ENCODE data around the gene PTPRO.

PTPRO gene

GRCh38 chr12:15307079-15307478 lies 15.2 kb upstream of the PTPRO start:
- WGBS = 94% methylated on average over 1 of the region's 1 CpG
- H3K27ac ChIP-seq (ENCODE audit: low read depth, low read length) = no peak overlapping the region
- H3K27me3 ChIP-seq (ENCODE audit: insufficient read depth, low read length) = no peaks in the 10 kb centered on the region

DNA sequence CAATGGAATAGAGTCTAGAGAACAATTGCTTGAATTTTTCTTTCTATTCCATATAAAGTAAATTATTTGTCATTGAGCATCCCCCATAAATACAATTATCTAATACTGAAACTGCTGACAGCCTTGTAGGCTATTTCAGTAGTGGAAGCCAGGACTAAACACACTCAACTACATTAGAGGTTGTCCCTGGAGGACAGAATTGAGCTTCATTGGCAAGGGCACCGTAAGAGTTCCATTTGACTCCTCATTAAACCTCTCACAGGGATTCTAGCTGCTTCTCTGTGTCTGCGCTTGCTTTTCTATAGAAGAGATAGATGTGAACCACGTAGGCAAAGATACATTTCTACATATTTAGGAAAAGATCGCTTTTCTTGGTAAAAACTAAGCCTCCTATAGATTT lies 3.5 kb upstream of the PTPRO start:
- Histone ChIP-seq H3K9ac (ENCODE audit: low read depth, low read length) (no peak overlapping the region), H3K36me3 (ENCODE audit: insufficient read depth, low read length) (no peaks in the 10 kb centered on the region), H3K9me3 (ENCODE audit: insufficient read depth, low read depth, low read length) (no peaks in the 10 kb centered on the region), H3K27me3 (ENCODE audit: insufficient read depth, low read length) (peaks cover 62% of the 10 kb centered on the region), H3K4me1 (ENCODE audit: insufficient read depth, low read length) (peaks cover 4% of the 10 kb centered on the region; the same call in 1 of the 2 replicates), H3K4me3 (ENCODE audit: low read length) (no peak overlapping the region), H3K27ac (ENCODE audit: low read depth, low read length) (no peak overlapping the region)
- 92% methylated on average over 4 of the region's 4 CpGs for WGBS

More at GRCh38 chr12:15307079-15307478, 15.2 kb upstream of the PTPRO start:
- H3K4me1 ChIP-seq (ENCODE audit: insufficient read depth, low read length) = no peaks in the 10 kb centered on the region
- H3K9me3 ChIP-seq (ENCODE audit: insufficient read depth, low read depth, low read length) = no peaks in the 10 kb centered on the region
- no peaks in the 10 kb centered on the region for H3K36me3 ChIP-seq (ENCODE audit: insufficient read depth, low read length)
- H3K9ac ChIP-seq (ENCODE audit: low read depth, low read length) = no peak overlapping the region
- H3K4me3 ChIP-seq (ENCODE audit: low read length) = no peak overlapping the region

DNA sequence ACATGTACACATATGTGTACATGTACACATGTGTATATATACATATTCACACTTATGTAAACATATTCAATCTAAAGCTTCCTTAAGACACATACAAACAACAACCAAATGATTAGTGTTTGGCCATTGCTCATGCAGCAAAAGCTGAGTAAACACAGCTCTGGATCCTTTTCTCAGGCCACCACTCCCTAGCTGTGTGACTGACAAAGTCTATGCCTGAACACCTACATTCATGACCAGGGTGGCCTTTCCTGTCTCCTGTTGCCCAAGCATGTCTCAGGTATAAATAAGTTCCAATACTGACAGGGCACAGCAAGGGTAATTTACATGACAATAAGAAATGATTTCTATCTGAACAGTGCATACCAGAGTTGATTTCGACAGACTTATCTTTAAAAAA lies 1.4 kb upstream of the PTPRO start:
- no peak overlapping the region for H3K4me3 ChIP-seq (ENCODE audit: low read length)
- H3K4me1 ChIP-seq (ENCODE audit: insufficient read depth, low read length) = peaks cover 4% of the 10 kb centered on the region; the same call in 1 of the 2 replicates
- H3K9ac ChIP-seq (ENCODE audit: low read depth, low read length) = no peak overlapping the region
- no peaks in the 10 kb centered on the region for H3K36me3 ChIP-seq (ENCODE audit: insufficient read depth, low read length)
- WGBS = no CpG with 5 or more reads among the region's 1 CpG
- H3K27me3 ChIP-seq (ENCODE audit: insufficient read depth, low read length) = peaks cover 80% of the 10 kb centered on the region
- H3K27ac ChIP-seq (ENCODE audit: low read depth, low read length) = no peak overlapping the region
- H3K9me3 ChIP-seq (ENCODE audit: insufficient read depth, low read depth, low read length) = no peaks in the 10 kb centered on the region

- Histone ChIP-seq H3K4me3 (ENCODE audit: low read length) (peak overlapping the region; percentile 76), H3K9me3 (ENCODE audit: insufficient read depth, low read depth, low read length) (no peaks in the 10 kb centered on the region), H3K27me3 (ENCODE audit: insufficient read depth, low read length) (peaks cover 66% of the 10 kb centered on the region), H3K27ac (ENCODE audit: low read depth, low read length) (no peak overlapping the region), H3K36me3 (ENCODE audit: insufficient read depth, low read length) (no peaks in the 10 kb centered on the region), H3K9ac (ENCODE audit: low read depth, low read length) (no peak overlapping the region), H3K4me1 (ENCODE audit: insufficient read depth, low read length) (peaks cover 4% of the 10 kb centered on the region; the same call in 1 of the 2 replicates)
- 28% methylated on average over 4 of the region's 4 CpGs for WGBS
Observed at GRCh38 chr12:15323480-15323879, 1.2 kb downstream of the PTPRO start.

- H3K9me3 ChIP-seq (ENCODE audit: insufficient read depth, low read depth, low read length) = no peaks in the 10 kb centered on the region
- H3K27me3 ChIP-seq (ENCODE audit: insufficient read depth, low read length) = peaks cover 11% of the 10 kb centered on the region; the same call in 1 of the 2 replicates
- 85% methylated on average over 5 of the region's 5 CpGs for WGBS
Observed at GRCh38 chr12:15329891-15330290, 7.6 kb downstream of the PTPRO start.

GRCh38 chr12:15334225-15334624 lies 11.9 kb downstream of the PTPRO start:
- Histone ChIP-seq H3K4me1 (ENCODE audit: insufficient read depth, low read length) (no peaks in the 10 kb centered on the region), H3K9me3 (ENCODE audit: insufficient read depth, low read depth, low read length) (no peaks in the 10 kb centered on the region), H3K36me3 (ENCODE audit: insufficient read depth, low read length) (no peaks in the 10 kb centered on the region), H3K4me3 (ENCODE audit: low read length) (no peak overlapping the region), H3K9ac (ENCODE audit: low read depth, low read length) (no peak overlapping the region), H3K27me3 (ENCODE audit: insufficient read depth, low read length) (no peaks in the 10 kb centered on the region), H3K27ac (ENCODE audit: low read depth, low read length) (no peak overlapping the region)
- no CpG with 5 or more reads among the region's 2 CpGs for WGBS

More at GRCh38 chr12:15329891-15330290, 7.6 kb downstream of the PTPRO start:
- Histone ChIP-seq H3K27ac (ENCODE audit: low read depth, low read length) (no peak overlapping the region), H3K4me1 (ENCODE audit: insufficient read depth, low read length) (no peaks in the 10 kb centered on the region), H3K9ac (ENCODE audit: low read depth, low read length) (no peak overlapping the region), H3K4me3 (ENCODE audit: low read length) (no peak overlapping the region), H3K36me3 (ENCODE audit: insufficient read depth, low read length) (no peaks in the 10 kb centered on the region)

DNA sequence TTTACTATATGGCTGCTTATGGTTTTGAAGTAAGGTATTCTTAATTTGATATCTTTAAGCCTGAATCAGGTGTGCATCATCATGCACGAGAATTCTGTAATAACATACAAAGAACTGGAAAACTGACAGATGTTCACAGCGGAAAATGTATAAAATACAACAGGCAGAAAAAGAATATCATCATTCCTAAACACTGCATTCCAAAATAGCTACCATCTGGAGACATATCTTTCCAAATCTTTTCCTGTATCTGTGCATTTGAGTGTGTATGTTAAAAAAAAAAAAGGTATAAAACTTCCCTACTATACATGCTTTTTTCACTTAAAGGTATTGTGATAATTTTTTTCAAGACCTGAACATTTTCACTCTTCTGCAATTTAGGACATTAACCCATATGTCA lies 13.7 kb downstream of the PTPRO start:
- WGBS = 92% methylated on average over 2 of the region's 2 CpGs
- Histone ChIP-seq H3K4me1 (ENCODE audit: insufficient read depth, low read length) (no peaks in the 10 kb centered on the region), H3K4me3 (ENCODE audit: low read length) (no peak overlapping the region), H3K9me3 (ENCODE audit: insufficient read depth, low read depth, low read length) (no peaks in the 10 kb centered on the region), H3K9ac (ENCODE audit: low read depth, low read length) (no peak overlapping the region), H3K27me3 (ENCODE audit: insufficient read depth, low read length) (no peaks in the 10 kb centered on the region), H3K27ac (ENCODE audit: low read depth, low read length) (no peak overlapping the region), H3K36me3 (ENCODE audit: insufficient read depth, low read length) (no peaks in the 10 kb centered on the region)

- H3K36me3 ChIP-seq (ENCODE audit: insufficient read depth, low read length) = no peaks in the 10 kb centered on the region
- no peaks in the 10 kb centered on the region for H3K27me3 ChIP-seq (ENCODE audit: insufficient read depth, low read length)
- no peaks in the 10 kb centered on the region for H3K9me3 ChIP-seq (ENCODE audit: insufficient read depth, low read depth, low read length)
- H3K27ac ChIP-seq (ENCODE audit: low read depth, low read length) = no peak overlapping the region
- no peaks in the 10 kb centered on the region for H3K4me1 ChIP-seq (ENCODE audit: insufficient read depth, low read length)
- no peak overlapping the region for H3K4me3 ChIP-seq (ENCODE audit: low read length)
- H3K9ac ChIP-seq (ENCODE audit: low read depth, low read length) = no peak overlapping the region
- WGBS = 83% methylated on average over 9 of the region's 9 CpGs
Observed at GRCh38 chr12:15336768-15337553, 14.7 kb downstream of the PTPRO start.

DNA sequence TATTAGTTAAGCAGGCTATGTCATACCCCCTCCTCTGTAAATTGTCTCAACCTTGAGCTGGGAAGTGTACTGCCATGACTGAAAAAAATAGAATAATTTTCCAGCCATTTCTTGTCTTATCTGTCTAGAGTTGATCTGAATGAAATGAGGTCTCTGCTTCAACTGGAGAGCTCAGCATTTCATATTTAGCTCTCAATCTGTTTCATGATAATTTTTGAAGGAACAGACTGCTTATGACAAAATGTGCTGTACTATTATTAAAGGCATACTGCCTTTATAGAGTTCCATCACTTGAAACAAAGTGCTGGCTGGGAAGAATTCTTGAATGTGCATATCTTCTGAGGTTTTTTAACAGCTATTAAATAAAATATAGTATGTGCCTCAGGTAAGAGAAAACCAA lies 19.1 kb downstream of the PTPRO start:
- Histone ChIP-seq H3K36me3 (ENCODE audit: insufficient read depth, low read length) (no peaks in the 10 kb centered on the region), H3K27ac (ENCODE audit: low read depth, low read length) (no peak overlapping the region), H3K4me1 (ENCODE audit: insufficient read depth, low read length) (no peaks in the 10 kb centered on the region), H3K9ac (ENCODE audit: low read depth, low read length) (no peak overlapping the region), H3K9me3 (ENCODE audit: insufficient read depth, low read depth, low read length) (no peaks in the 10 kb centered on the region), H3K4me3 (ENCODE audit: low read length) (no peak overlapping the region), H3K27me3 (ENCODE audit: insufficient read depth, low read length) (no peaks in the 10 kb centered on the region)

- no peak overlapping the region for H3K4me3 ChIP-seq (ENCODE audit: low read length)
- H3K9me3 ChIP-seq (ENCODE audit: insufficient read depth, low read depth, low read length) = no peaks in the 10 kb centered on the region
- H3K36me3 ChIP-seq (ENCODE audit: insufficient read depth, low read length) = no peaks in the 10 kb centered on the region
- H3K27ac ChIP-seq (ENCODE audit: low read depth, low read length) = no peak overlapping the region
- H3K9ac ChIP-seq (ENCODE audit: low read depth, low read length) = no peak overlapping the region
- no peaks in the 10 kb centered on the region for H3K4me1 ChIP-seq (ENCODE audit: insufficient read depth, low read length)
- WGBS = 93% methylated on average over 4 of the region's 4 CpGs
- H3K27me3 ChIP-seq (ENCODE audit: insufficient read depth, low read length) = no peaks in the 10 kb centered on the region
Observed at GRCh38 chr12:15344561-15344960, 22.3 kb downstream of the PTPRO start.

DNA sequence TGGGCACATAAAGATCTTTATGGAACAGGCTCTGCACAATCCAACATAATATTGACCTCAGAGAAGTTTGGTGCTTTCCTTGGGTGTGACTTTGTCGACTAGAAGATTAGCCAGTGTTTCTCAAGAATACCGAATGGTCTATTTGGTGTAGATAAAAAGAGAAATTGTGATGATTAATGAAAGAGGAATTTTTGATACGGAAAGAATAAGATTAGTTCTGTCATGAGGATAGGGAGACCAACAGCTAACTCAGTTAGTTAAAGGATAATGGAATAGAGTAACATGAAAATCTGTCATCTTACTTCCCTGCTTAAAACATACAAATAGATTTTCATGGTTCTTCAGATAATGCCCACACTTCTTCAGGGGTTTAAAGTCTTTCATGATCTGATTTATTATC lies 24.2 kb downstream of the PTPRO start:
- WGBS = 88% methylated on average over 3 of the region's 3 CpGs
- no peaks in the 10 kb centered on the region for H3K9me3 ChIP-seq (ENCODE audit: insufficient read depth, low read depth, low read length)
- no peaks in the 10 kb centered on the region for H3K27me3 ChIP-seq (ENCODE audit: insufficient read depth, low read length)
- no peaks in the 10 kb centered on the region for H3K36me3 ChIP-seq (ENCODE audit: insufficient read depth, low read length)
- H3K4me1 ChIP-seq (ENCODE audit: insufficient read depth, low read length) = no peaks in the 10 kb centered on the region
- no peak overlapping the region for H3K9ac ChIP-seq (ENCODE audit: low read depth, low read length)
- H3K4me3 ChIP-seq (ENCODE audit: low read length) = no peak overlapping the region
- H3K27ac ChIP-seq (ENCODE audit: low read depth, low read length) = no peak overlapping the region

- 89% methylated on average over 1 of the region's 1 CpG for WGBS
- H3K36me3 ChIP-seq (ENCODE audit: insufficient read depth, low read length) = no peaks in the 10 kb centered on the region
- H3K27ac ChIP-seq (ENCODE audit: low read depth, low read length) = no peak overlapping the region
- no peaks in the 10 kb centered on the region for H3K27me3 ChIP-seq (ENCODE audit: insufficient read depth, low read length)
- no peaks in the 10 kb centered on the region for H3K9me3 ChIP-seq (ENCODE audit: insufficient read depth, low read depth, low read length)
- no peaks in the 10 kb centered on the region for H3K4me1 ChIP-seq (ENCODE audit: insufficient read depth, low read length)
- H3K4me3 ChIP-seq (ENCODE audit: low read length) = no peak overlapping the region
- H3K9ac ChIP-seq (ENCODE audit: low read depth, low read length) = no peak overlapping the region
Observed at GRCh38 chr12:15350643-15351042, 28.3 kb downstream of the PTPRO start.
